HG03039 (cell line): ENCODE measurements around the gene TFB1M.

Experiments used
- ATAC-seq: cut with Tn5 transposase; IDR thresholded peaks from one replicate; pipeline ENCODE4 v1.9.1; 2021; ENCODE audit warnings: mild to moderate bottlenecking, moderate library complexity; ENCODE audit not compliant: unreplicated experiment

Gene TFB1M

GRCh38 chr6:155212616-155213380 lies 101.5 kb downstream of the TFB1M start:
- no peak for ATAC-seq

GRCh38 chr6:155212106-155212505 lies 102.2 kb downstream of the TFB1M start:
- no peak for ATAC-seq

GRCh38 chr6:155207223-155207622 lies 107.1 kb downstream of the TFB1M start:
- no peak for ATAC-seq
